Measurements from ENCODE around the gene PUSL1.

PUSL1 gene

DNA sequence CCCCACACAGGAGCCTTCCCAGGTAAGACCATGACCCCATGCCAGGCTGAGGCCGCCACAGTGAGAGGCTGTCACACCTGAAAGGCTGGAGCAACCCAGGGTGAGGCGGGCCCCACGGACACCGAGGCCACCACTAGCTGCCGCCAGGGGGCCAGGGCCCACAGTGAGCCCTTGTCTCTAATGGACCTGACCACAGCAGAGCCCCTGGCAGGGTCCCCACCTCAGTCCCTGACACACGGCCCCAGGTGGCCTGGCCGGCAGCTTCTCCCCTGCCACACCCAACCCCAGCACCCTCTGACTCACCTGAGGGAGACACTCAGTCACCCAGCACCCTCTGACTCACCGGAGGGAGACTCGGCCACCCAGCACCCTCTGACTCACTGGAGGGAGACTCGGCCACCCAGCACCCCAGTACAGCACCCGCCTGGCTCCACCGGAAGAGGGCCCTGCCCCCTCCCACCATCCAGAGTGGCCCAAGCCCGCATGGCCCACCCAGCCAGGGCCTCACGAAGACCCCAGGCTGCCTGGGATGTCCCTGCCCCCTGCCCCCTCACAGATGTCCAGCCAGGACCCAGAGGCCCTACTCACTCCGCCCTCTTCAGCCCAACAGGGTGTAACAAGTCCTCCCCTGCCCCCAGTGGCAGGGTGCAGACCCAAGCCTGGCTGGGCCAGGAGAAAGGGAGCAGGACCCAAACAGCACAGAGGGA is 36.4 kb downstream of the PUSL1 start:
- DNase-seq (ENCODE audit: low read depth, low spot score) = no peak
- peak; percentile 49 for TF ChIP-seq CTCF (IDR thresholded peaks at IDR 0.05; ENCODE audit: insufficient read depth, low read length, missing control alignments)
- POLR2A ChIA-PET = interaction anchor here (0.6 to 1.3 kb wide), 4 partner anchors 16 to 324 kb away, joined by 3 read pairs; partner anchors contain the start of genes AURKAIP1 and MRPL20
- CTCF ChIA-PET = interaction anchor here (0.7 to 8.3 kb wide), 3 partner anchors 13 to 27 kb away, joined by 3 to 138 read pairs (median 4); partner anchors contain the start of gene AURKAIP1
- peak overlapping the region; percentile 12; the same call in 1 of the 2 replicates for H3K4me3 ChIP-seq (ENCODE audit: low read depth, low read length)

- DNase-seq (ENCODE audit: low read depth, low spot score) = no peak
- H3K4me3 ChIP-seq (ENCODE audit: low read depth, low read length) = peak overlapping the region; percentile 12; the same call in 1 of the 2 replicates
- TF ChIP-seq CTCF (IDR thresholded peaks at IDR 0.05; ENCODE audit: insufficient read depth, low read length, missing control alignments) = no peak
- POLR2A ChIA-PET = interaction anchor here (1.0 to 1.3 kb wide), 3 partner anchors 10 to 30 kb away, joined by 3 read pairs; partner anchors contain the start of gene AURKAIP1
- CTCF ChIA-PET = interaction anchor here (0.7 to 8.3 kb wide), 5 partner anchors 12 to 57 kb away, joined by 3 to 138 read pairs (median 3); partner anchors contain the start of gene AURKAIP1
These were observed 37.0 kb downstream of the PUSL1 start for GRCh38 chr1:1345384-1345783.

DNA sequence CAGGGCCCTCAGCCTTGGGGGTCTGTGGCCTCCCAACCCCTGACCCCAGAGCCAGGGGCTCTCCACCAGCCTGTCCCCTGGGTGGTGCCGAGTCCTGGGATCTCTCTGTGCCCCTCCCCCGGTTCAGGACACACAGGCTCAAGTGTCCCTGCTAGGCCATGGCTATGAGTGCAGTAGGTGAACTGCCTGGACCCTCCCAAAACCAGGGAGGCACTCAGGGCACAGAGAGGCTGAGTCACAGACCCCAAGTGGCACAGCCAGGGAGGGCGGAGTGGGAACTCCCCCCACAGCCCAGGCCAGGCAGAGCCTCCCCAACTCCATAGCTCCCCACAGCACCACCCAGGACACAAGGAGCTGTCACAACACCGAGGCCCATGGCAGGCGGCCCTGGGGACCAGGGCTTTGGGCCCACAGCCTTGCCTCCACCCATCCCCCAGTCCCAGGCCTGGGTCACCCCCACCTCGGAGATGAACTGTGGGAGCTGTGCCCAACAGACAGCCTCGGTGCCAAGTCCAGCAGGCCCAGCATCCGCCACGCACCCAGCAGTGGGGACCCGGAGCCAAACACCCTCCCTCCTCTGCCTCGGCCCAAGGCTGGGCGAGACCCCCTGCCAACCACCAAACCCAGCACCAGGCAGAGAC is 37.6 kb downstream of the PUSL1 start:
- no peak for DNase-seq (ENCODE audit: low read depth, low spot score)
- ChIA-PET POLR2A (interaction anchor here (1.0 to 1.2 kb wide), 2 partner anchors 9 to 12 kb away, joined by 3 read pairs; no protein-coding TSS in a partner anchor), CTCF (interaction anchor here (0.7 to 8.3 kb wide), 8 partner anchors 11 to 224 kb away, joined by 3 to 138 read pairs (median 3); partner anchors contain the start of genes AURKAIP1 and CCNL2)
- TF ChIP-seq CTCF (IDR thresholded peaks at IDR 0.05; ENCODE audit: insufficient read depth, low read length, missing control alignments) = no peak
- no peak overlapping the region for H3K4me3 ChIP-seq (ENCODE audit: low read depth, low read length)

GRCh38 chr1:1346501-1346890 is 38.1 kb downstream of the PUSL1 start:
- ChIA-PET CTCF (interaction anchor here (0.8 to 8.3 kb wide), 7 partner anchors 16 to 224 kb away, joined by 3 to 138 read pairs (median 3); partner anchors contain the start of genes AURKAIP1 and CCNL2), POLR2A (interaction anchor here (1.0 to 1.2 kb wide), 2 partner anchors 9 to 12 kb away, joined by 3 read pairs; no protein-coding TSS in a partner anchor)
- 0 out of 2 replicates have a peak overlapping the region, but pooled peaks have one; percentile 18 for H3K4me3 ChIP-seq (ENCODE audit: low read depth, low read length)
- DNase-seq (ENCODE audit: low read depth, low spot score) = no peak
- TF ChIP-seq CTCF (IDR thresholded peaks at IDR 0.05; ENCODE audit: insufficient read depth, low read length, missing control alignments) = no peak

DNA sequence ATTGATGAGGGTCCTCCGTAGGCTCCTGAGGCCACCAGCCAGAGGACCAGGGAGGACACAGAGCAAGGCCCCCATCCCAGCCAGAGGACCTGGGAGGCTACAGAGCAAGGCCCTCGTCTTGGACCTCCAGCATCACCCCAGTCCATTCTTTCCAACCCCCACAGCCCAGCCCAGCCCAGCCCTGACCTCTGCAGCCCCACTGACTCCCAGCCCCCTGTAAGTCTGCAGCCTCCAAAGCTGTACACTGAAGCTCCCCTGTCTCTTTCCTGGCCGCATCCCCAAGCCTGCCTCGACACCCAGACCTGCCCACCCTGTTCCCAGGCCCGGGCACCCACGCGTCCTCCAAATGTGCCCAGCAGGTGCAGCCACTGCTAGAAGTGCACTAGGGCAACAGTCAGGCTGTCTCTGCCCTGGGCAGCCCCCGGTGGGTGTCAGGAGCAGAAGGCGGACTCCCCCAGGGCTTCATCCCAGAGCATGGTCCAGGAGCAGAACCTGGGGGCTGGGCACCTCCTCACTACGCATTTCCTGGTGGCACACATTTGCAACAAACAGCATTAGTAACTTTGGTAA is 38.7 kb downstream of the PUSL1 start:
- ChIA-PET POLR2A (interaction anchor here (1.1 to 1.6 kb wide), 3 partner anchors 11 to 13 kb away, joined by 3 to 8 read pairs (median 3); partner anchors contain the start of gene MXRA8), CTCF (interaction anchor here (0.8 to 8.3 kb wide), 8 partner anchors 11 to 225 kb away, joined by 3 to 138 read pairs (median 4); partner anchors contain the start of genes AURKAIP1 and MXRA8)
- DNase-seq (ENCODE audit: low read depth, low spot score) = no peak
- no peak for TF ChIP-seq CTCF (IDR thresholded peaks at IDR 0.05; ENCODE audit: insufficient read depth, low read length, missing control alignments)
- H3K4me3 ChIP-seq (ENCODE audit: low read depth, low read length) = peak overlapping the region; percentile 75
